ENCODE measurements around the gene NRP1. TPM values are rescaled to one million over a fixed set of nuclear protein-coding genes. Genes with fewer than 3 reads are reported as not detected.

The NRP1 gene
- total RNA-seq, 4 donors from 2014 or later, result 47.1 to 286 (median 111) TPM

- H3K36me3 ChIP-seq, result no peaks in the 10 kb centered on the region
- no peak overlapping the region for H3K4me3 ChIP-seq
- H3K9me3 ChIP-seq, result no peaks in the 10 kb centered on the region
- H3K4me1 ChIP-seq, result peaks cover 0 to 4% of the 10 kb centered on the region in 2 donors
- no peak for TF ChIP-seq CTCF (IDR thresholded peaks at IDR 0.05)
- no peak for TF ChIP-seq POLR2A (IDR thresholded peaks at IDR 0.05)
- intact Hi-C loops (cut with DNase I; ENCODE audit: low total_unique reads), result no loop called here
- peak overlapping the region; percentile 48 to 70 for H3K27ac ChIP-seq
- DNase-seq, result no peak
- H3K27me3 ChIP-seq, result no peaks in the 10 kb centered on the region
Observed at GRCh38 chr10:33298110-33298509, 36.4 kb downstream of the NRP1 start.

- Histone ChIP-seq H3K27ac (peak overlapping the region in 1 of 2 donors; percentile 31), H3K36me3 (no peaks in the 10 kb centered on the region), H3K27me3 (no peaks in the 10 kb centered on the region), H3K4me3 (no peak overlapping the region), H3K9me3 (no peaks in the 10 kb centered on the region), H3K4me1 (peaks cover 3 to 4% of the 10 kb centered on the region in 2 donors)
- intact Hi-C loops (cut with DNase I; ENCODE audit: low total_unique reads), result no loop called here
- no peak for DNase-seq
- TF ChIP-seq CTCF (IDR thresholded peaks at IDR 0.05) (no peak), POLR2A (IDR thresholded peaks at IDR 0.05) (no peak)
Observed at GRCh38 chr10:33295851-33296250, 38.6 kb downstream of the NRP1 start.

- H3K27ac ChIP-seq, result peak overlapping the region; percentile 31 to 84
- no peaks in the 10 kb centered on the region for H3K36me3 ChIP-seq
- peaks cover 1 to 3% of the 10 kb centered on the region in 2 donors for H3K4me1 ChIP-seq
- DNase-seq, result no peak
- no peaks in the 10 kb centered on the region for H3K9me3 ChIP-seq
- TF ChIP-seq POLR2A (IDR thresholded peaks at IDR 0.05) (no peak), CTCF (IDR thresholded peaks at IDR 0.05) (no peak)
- H3K4me3 ChIP-seq, result no peak overlapping the region
- H3K27me3 ChIP-seq, result no peaks in the 10 kb centered on the region
- intact Hi-C loops (cut with DNase I; ENCODE audit: low total_unique reads), result no loop called here
Observed at GRCh38 chr10:33293531-33294170, 40.8 kb downstream of the NRP1 start.

GRCh38 chr10:33293076-33293475 lies 41.4 kb downstream of the NRP1 start:
- Histone ChIP-seq H3K4me3 (no peak overlapping the region), H3K36me3 (no peaks in the 10 kb centered on the region), H3K9me3 (no peaks in the 10 kb centered on the region), H3K27ac (peak overlapping the region; percentile 48 to 84), H3K27me3 (no peaks in the 10 kb centered on the region), H3K4me1 (peaks cover 0 to 3% of the 10 kb centered on the region in 2 donors)
- no peak for DNase-seq
- intact Hi-C loops (cut with DNase I; ENCODE audit: low total_unique reads), result no loop called here
- no peak for TF ChIP-seq CTCF (IDR thresholded peaks at IDR 0.05)
- no peak for TF ChIP-seq POLR2A (IDR thresholded peaks at IDR 0.05)

- intact Hi-C loops (cut with DNase I; ENCODE audit: low total_unique reads), result no loop called here
- no peak for TF ChIP-seq POLR2A (IDR thresholded peaks at IDR 0.05)
- TF ChIP-seq CTCF (IDR thresholded peaks at IDR 0.05), result no peak
- Histone ChIP-seq H3K4me3 (no peak overlapping the region), H3K27me3 (no peaks in the 10 kb centered on the region), H3K27ac (peak overlapping the region; percentile 48 to 84), H3K4me1 (peaks cover 3 to 6% of the 10 kb centered on the region in 2 donors), H3K9me3 (no peaks in the 10 kb centered on the region), H3K36me3 (no peaks in the 10 kb centered on the region)
- DNase-seq, result no peak
Observed at GRCh38 chr10:33291053-33291592, 43.3 kb downstream of the NRP1 start.
